H1 (cell line): ENCODE results near the gene GOLGA6C. TPM values are rescaled to one million over a fixed set of nuclear protein-coding genes. Genes with fewer than 3 reads are reported as not detected.

Experiments
- KDM1A ChIP-seq: fragments of 200-600, 300-600 bp; sonication (generic); IDR thresholded peaks from 2 replicates; pipeline ENCODE4 v1.7.1; 2016; ENCODE audit warnings: mild to moderate bottlenecking, low read length, borderline replicate concordance
- SIRT6 ChIP-seq: IDR thresholded peaks from one replicate; pipeline ENCODE4 v1.7.1; 2012; ENCODE audit warnings: low read length, inconsistent platforms
- SIX5 ChIP-seq: IDR thresholded peaks from 2 replicates; pipeline ENCODE4 v1.6.1; 2011; ENCODE audit warnings: mild to moderate bottlenecking, low read depth, low read length
- TAF7 ChIP-seq: optimal IDR thresholded peaks from 2 replicates; pipeline ENCODE3; 2011; ENCODE audit warnings: low read depth, mild to moderate bottlenecking, inconsistent platforms, low read length, moderate library complexity, borderline replicate concordance
- polyA plus RNA-seq, 7 experiments: library from polyadenylated mRNA; depleted of rRNA in 3 of 7; stranded (reverse) in 5 of 7; unstranded in 2 of 7; fragments of >200 nt in 5 of 7; fragments of 200-250 nt in 2 of 7; gene quantifications; 1 replicate in 5 of 7; 2 replicates in 1 of 7; 4 replicates in 1 of 7; pipeline versions ENCODE4 v1.2.1 to v1.2.3, GENCODE V29; 2011 to 2013; ENCODE audit warnings: missing spikeins in 2 of 7, mixed read lengths in 2 of 7
- total RNA-seq: library from RNA; stranded (reverse); fragmentation: NEBNext Ultra II Directional; extraction: Animal tissue kit (Norgen Biotek cat#: 25700); gene quantifications from 2 replicates; pipeline ENCODE4 v1.2.1, GENCODE V29; 2021
- TF ChIP-seq, protein P1 (sequence below): fragments of 300-600 bp; sonication (generic); IDR thresholded peaks from 2 replicates; pipeline ENCODE4 v1.7.1; 2012; ENCODE audit warnings: low read length, moderate library complexity, mild to moderate bottlenecking, inconsistent platforms; ENCODE audit not compliant: insufficient replicate concordance

Gene GOLGA6C
- total and polyA plus RNA-seq, 2 of the 8 experiments (the other 6 are each of a cell fraction or from before 2014, with no cell fraction given) = 0.14 to 0.35 TPM

DNA sequence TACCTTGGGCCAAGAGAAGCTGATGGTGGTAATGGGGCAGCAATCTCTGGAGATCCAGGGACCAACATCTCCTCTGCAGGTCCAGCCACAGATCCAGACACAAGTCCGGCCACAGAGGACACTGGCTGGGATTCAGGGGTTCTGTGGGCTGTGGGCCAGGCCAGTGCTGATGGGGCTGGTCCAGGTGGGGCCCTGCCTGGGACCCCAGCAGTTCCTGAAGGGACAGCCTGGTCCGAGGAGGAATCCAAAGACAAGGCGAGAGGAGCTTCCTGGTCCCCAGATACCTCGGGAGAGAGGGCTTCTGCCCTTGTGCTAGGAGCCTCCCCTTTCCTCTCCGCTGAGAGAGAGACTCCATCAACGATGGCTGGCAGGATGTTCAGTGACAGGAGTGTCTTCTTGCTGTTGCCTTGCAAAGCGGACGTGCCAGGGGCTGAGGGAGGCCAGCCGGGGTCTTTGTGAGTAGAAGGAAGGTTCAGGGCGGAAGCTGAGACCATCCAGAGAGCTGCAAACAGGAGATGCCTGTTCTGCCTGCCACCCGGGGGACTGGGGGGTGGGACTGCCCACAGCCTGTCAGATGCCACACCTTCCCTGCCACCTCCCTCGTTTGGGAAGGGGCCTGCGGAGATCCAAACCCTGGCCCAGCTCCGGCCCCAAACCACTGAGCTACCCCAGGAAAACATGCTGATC is 24.5 kb upstream of the GOLGA6C start (continued):
- TF ChIP-seq, protein P1, sequence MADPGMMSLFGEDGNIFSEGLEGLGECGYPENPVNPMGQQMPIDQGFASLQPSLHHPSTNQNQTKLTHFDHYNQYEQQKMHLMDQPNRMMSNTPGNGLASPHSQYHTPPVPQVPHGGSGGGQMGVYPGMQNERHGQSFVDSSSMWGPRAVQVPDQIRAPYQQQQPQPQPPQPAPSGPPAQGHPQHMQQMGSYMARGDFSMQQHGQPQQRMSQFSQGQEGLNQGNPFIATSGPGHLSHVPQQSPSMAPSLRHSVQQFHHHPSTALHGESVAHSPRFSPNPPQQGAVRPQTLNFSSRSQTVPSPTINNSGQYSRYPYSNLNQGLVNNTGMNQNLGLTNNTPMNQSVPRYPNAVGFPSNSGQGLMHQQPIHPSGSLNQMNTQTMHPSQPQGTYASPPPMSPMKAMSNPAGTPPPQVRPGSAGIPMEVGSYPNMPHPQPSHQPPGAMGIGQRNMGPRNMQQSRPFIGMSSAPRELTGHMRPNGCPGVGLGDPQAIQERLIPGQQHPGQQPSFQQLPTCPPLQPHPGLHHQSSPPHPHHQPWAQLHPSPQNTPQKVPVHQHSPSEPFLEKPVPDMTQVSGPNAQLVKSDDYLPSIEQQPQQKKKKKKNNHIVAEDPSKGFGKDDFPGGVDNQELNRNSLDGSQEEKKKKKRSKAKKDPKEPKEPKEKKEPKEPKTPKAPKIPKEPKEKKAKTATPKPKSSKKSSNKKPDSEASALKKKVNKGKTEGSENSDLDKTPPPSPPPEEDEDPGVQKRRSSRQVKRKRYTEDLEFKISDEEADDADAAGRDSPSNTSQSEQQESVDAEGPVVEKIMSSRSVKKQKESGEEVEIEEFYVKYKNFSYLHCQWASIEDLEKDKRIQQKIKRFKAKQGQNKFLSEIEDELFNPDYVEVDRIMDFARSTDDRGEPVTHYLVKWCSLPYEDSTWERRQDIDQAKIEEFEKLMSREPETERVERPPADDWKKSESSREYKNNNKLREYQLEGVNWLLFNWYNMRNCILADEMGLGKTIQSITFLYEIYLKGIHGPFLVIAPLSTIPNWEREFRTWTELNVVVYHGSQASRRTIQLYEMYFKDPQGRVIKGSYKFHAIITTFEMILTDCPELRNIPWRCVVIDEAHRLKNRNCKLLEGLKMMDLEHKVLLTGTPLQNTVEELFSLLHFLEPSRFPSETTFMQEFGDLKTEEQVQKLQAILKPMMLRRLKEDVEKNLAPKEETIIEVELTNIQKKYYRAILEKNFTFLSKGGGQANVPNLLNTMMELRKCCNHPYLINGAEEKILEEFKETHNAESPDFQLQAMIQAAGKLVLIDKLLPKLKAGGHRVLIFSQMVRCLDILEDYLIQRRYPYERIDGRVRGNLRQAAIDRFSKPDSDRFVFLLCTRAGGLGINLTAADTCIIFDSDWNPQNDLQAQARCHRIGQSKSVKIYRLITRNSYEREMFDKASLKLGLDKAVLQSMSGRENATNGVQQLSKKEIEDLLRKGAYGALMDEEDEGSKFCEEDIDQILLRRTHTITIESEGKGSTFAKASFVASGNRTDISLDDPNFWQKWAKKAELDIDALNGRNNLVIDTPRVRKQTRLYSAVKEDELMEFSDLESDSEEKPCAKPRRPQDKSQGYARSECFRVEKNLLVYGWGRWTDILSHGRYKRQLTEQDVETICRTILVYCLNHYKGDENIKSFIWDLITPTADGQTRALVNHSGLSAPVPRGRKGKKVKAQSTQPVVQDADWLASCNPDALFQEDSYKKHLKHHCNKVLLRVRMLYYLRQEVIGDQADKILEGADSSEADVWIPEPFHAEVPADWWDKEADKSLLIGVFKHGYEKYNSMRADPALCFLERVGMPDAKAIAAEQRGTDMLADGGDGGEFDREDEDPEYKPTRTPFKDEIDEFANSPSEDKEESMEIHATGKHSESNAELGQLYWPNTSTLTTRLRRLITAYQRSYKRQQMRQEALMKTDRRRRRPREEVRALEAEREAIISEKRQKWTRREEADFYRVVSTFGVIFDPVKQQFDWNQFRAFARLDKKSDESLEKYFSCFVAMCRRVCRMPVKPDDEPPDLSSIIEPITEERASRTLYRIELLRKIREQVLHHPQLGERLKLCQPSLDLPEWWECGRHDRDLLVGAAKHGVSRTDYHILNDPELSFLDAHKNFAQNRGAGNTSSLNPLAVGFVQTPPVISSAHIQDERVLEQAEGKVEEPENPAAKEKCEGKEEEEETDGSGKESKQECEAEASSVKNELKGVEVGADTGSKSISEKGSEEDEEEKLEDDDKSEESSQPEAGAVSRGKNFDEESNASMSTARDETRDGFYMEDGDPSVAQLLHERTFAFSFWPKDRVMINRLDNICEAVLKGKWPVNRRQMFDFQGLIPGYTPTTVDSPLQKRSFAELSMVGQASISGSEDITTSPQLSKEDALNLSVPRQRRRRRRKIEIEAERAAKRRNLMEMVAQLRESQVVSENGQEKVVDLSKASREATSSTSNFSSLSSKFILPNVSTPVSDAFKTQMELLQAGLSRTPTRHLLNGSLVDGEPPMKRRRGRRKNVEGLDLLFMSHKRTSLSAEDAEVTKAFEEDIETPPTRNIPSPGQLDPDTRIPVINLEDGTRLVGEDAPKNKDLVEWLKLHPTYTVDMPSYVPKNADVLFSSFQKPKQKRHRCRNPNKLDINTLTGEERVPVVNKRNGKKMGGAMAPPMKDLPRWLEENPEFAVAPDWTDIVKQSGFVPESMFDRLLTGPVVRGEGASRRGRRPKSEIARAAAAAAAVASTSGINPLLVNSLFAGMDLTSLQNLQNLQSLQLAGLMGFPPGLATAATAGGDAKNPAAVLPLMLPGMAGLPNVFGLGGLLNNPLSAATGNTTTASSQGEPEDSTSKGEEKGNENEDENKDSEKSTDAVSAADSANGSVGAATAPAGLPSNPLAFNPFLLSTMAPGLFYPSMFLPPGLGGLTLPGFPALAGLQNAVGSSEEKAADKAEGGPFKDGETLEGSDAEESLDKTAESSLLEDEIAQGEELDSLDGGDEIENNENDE = no peak
- TF ChIP-seq SIX5 = no peak
- no peak for TF ChIP-seq SIRT6
- TF ChIP-seq TAF7 = no peak
- no peak for TF ChIP-seq KDM1A
